Mammary epithelial cell (primary cell): ENCODE measurements around the gene ANKRD11.

Source experiments
- EZH2 ChIP-seq: IDR thresholded peaks from 2 replicates; pipeline ENCODE4 v1.6.1; 2012; ENCODE audit warnings: low read length, inconsistent platforms, borderline replicate concordance
- TF ChIP-seq, protein P1 (sequence below), 2 donors: IDR thresholded peaks in 1 of 2; conservative IDR thresholded peaks in 1 of 2; 2 replicates each; pipeline ENCODE4 v1.5.1; 2011 to 2012; ENCODE audit warnings: inconsistent platforms in 2 of 2, low read length in 2 of 2, mild to moderate bottlenecking in 2 of 2, control low read depth in 1 of 2, low read depth in 1 of 2; ENCODE audit not compliant: insufficient read depth in 1 of 2; ENCODE audit errors: extremely low read depth in 1 of 2

DNA sequence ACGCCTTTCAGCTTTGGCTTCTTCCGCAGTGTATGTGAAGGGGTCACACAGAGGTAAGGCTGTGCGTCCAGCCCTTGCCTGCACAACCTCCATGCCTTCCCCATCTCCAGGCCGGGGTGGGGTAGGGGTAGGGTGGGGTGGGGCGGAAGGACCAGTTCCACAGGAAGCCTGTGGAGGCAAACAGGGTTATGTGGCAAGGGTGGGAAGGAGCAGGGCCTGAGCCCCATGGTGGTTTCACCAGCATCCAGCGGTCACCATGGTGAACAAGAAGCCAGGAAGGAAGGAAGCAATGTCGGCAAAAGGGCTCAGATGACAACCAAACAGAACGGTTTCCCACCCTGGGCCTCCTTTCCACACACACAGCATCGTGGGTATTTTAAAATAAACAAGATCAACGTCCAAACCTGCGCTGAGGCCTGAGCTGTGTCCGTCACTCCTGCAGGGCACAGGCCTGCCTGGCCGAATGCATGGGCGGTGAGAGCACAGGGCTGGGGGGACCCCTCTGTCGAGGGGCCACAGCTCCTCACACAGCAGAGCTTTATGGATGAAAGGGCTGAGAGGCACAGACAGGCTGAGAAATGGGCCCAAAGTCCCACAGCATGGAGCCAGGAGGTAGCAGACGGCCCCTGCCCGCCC is 192.3 kb downstream of the ANKRD11 start:
- TF ChIP-seq, protein P1, sequence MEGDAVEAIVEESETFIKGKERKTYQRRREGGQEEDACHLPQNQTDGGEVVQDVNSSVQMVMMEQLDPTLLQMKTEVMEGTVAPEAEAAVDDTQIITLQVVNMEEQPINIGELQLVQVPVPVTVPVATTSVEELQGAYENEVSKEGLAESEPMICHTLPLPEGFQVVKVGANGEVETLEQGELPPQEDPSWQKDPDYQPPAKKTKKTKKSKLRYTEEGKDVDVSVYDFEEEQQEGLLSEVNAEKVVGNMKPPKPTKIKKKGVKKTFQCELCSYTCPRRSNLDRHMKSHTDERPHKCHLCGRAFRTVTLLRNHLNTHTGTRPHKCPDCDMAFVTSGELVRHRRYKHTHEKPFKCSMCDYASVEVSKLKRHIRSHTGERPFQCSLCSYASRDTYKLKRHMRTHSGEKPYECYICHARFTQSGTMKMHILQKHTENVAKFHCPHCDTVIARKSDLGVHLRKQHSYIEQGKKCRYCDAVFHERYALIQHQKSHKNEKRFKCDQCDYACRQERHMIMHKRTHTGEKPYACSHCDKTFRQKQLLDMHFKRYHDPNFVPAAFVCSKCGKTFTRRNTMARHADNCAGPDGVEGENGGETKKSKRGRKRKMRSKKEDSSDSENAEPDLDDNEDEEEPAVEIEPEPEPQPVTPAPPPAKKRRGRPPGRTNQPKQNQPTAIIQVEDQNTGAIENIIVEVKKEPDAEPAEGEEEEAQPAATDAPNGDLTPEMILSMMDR (conservative IDR thresholded peaks at IDR 0.05 in 1 of 2, IDR thresholded peaks at IDR 0.05 in 1 of 2; ENCODE audit: extremely low read depth in 1 of 2, insufficient read depth in 1 of 2, low read depth in 1 of 2, low read length in 2 of 2): no peak
- TF ChIP-seq EZH2: no peak
